ENCODE measurements around the gene CRB3. TPM values are rescaled to one million over a fixed set of nuclear protein-coding genes. Genes with fewer than 3 reads are reported as not detected.

The CRB3 gene
- total and polyA plus RNA-seq, 9 donors: 0.33 to 30.1 (median 1.4) TPM; not detected in 2

DNA sequence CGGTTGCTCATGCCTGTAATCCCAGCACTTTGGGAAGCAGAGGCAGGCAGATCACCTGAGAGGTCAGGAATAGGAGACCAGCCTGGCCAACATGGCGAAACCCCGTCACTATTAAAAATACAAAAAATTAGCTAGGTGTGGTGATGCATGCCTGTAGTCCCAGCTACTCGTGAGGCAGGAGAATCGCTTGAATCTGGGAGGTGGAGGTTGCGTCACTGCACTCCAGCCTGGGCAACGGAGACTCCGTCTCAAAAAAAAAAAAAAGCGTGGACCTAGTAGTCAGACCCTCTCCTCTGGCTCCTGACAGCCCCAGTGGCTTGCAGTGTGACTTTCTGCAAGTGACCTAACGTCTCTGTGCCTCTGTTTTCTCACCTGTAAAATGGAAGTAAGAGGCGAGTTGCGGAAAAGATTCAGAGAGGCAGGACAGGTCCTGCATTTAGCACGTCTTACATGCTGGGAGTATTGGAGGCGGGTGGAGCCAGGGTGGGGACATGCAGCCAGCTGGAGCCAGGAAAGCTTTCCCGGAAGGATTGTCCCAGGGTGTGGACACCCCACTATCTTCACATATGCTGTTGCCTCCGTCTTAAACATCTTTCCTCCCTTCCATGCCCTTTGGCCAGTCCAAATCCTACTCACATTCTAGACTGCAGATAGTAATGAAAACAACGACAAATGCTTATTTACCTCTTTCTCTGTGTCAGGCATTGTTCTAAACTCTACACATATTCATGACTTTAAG, 35.1 kb downstream of the CRB3 start:
- TF ChIP-seq POLR2A (IDR thresholded peaks at IDR 0.05) (no peak), EP300 (IDR thresholded peaks at IDR 0.05) (no peak)
- TF ChIP-seq, protein P1, sequence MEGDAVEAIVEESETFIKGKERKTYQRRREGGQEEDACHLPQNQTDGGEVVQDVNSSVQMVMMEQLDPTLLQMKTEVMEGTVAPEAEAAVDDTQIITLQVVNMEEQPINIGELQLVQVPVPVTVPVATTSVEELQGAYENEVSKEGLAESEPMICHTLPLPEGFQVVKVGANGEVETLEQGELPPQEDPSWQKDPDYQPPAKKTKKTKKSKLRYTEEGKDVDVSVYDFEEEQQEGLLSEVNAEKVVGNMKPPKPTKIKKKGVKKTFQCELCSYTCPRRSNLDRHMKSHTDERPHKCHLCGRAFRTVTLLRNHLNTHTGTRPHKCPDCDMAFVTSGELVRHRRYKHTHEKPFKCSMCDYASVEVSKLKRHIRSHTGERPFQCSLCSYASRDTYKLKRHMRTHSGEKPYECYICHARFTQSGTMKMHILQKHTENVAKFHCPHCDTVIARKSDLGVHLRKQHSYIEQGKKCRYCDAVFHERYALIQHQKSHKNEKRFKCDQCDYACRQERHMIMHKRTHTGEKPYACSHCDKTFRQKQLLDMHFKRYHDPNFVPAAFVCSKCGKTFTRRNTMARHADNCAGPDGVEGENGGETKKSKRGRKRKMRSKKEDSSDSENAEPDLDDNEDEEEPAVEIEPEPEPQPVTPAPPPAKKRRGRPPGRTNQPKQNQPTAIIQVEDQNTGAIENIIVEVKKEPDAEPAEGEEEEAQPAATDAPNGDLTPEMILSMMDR (IDR thresholded peaks at IDR 0.05): no peak
- DNase-seq: no peak
- H3K9me3 ChIP-seq: no peaks in the 10 kb centered on the region
- H3K4me3 ChIP-seq: no peak overlapping the region
- no peaks in the 10 kb centered on the region for H3K36me3 ChIP-seq
- no peaks in the 10 kb centered on the region for H3K27me3 ChIP-seq
- WGBS, 3 donors: 61 to 67% (median 62%) methylated on average over 17 of the region's 17 CpGs
- no peak overlapping the region for H3K27ac ChIP-seq
- intact Hi-C loops (cut with DNase I): no loop called here
- H3K4me1 ChIP-seq (ENCODE audit: insufficient read depth): no peaks in the 10 kb centered on the region

- Histone ChIP-seq H3K9me3 (no peaks in the 10 kb centered on the region), H3K27me3 (no peaks in the 10 kb centered on the region), H3K27ac (no peak overlapping the region), H3K36me3 (no peaks in the 10 kb centered on the region), H3K4me1 (ENCODE audit: insufficient read depth) (no peaks in the 10 kb centered on the region), H3K4me3 (no peak overlapping the region)
- no peak for TF ChIP-seq EP300 (IDR thresholded peaks at IDR 0.05)
- TF ChIP-seq, protein P1 (IDR thresholded peaks at IDR 0.05): no peak
- TF ChIP-seq POLR2A (IDR thresholded peaks at IDR 0.05): no peak
- 52 to 62% (median 60%) methylated on average over 23 to 24 of the region's 24 CpGs for WGBS, 3 donors
- no peak for DNase-seq
- intact Hi-C loops (cut with DNase I): no loop called here
These were observed 37.0 kb downstream of the CRB3 start for GRCh38 chr19:6500837-6501739.

- H3K4me1 ChIP-seq (ENCODE audit: insufficient read depth): no peaks in the 10 kb centered on the region
- no peak for DNase-seq
- no peaks in the 10 kb centered on the region for H3K36me3 ChIP-seq
- no peak within 1 kb of the TSS for H3K27ac ChIP-seq
- no peak for TF ChIP-seq EP300 (IDR thresholded peaks at IDR 0.05)
- no peak for TF ChIP-seq POLR2A (IDR thresholded peaks at IDR 0.05)
- TF ChIP-seq, protein P1 (IDR thresholded peaks at IDR 0.05): no peak
- 0 to 4% (median 1%) methylated on average over 28 to 71 of the region's 71 CpGs for WGBS, 3 donors
- intact Hi-C loops (cut with DNase I): no loop called here
- H3K27me3 ChIP-seq: no peaks in the 10 kb centered on the region
- H3K4me3 ChIP-seq: no peak within 1 kb of the TSS
- no peaks in the 10 kb centered on the region for H3K9me3 ChIP-seq
These were observed 37.9 kb downstream of the CRB3 start, which contains the start of gene TUBB4A for GRCh38 chr19:6501740-6502648. TSS of gene TUBB4A (minus strand) at chr19:6502309. CDS start at chr19:6502212, 97 bp downstream.

All from ovary (tissue), 9 donors.